OCI-LY1 (cell line): ENCODE results near the gene GABBR2.

ENCODE experiments used
- CTCF ChIP-seq: fragments of 200-600 bp; sonication (generic), shearing (Covaris generic); IDR thresholded peaks from 2 replicates; pipeline ENCODE4 v1.5.1; 2017; ENCODE audit warnings: mild to moderate bottlenecking, antibody characterized with exemption, low read length, moderate library complexity, mixed read lengths
- EZH2 ChIP-seq: fragments of 200-600 bp; sonication (generic), shearing (Covaris generic); IDR thresholded peaks from 2 replicates; pipeline ENCODE4 v1.8.0; 2017; ENCODE audit warnings: borderline replicate concordance, mixed run types, mild to moderate bottlenecking, antibody characterized with exemption, low read length, moderate library complexity, mixed read lengths

- no peak for TF ChIP-seq CTCF
- no peak for TF ChIP-seq EZH2
These were observed 188.3 kb downstream of the GABBR2 start for GRCh38 chr9:98520221-98520960.
